Keratinocyte (primary cell): ENCODE data around the gene CADM2. TPM values are rescaled to one million over a fixed set of nuclear protein-coding genes. Genes with fewer than 3 reads are reported as not detected.

Experiments used
- DNase-seq: peaks from one replicate; pipeline ENCODE4 v3.0.0-alpha.2; 2011; ENCODE audit warnings: low read depth, missing footprints, low spot score
- FAIRE-seq: peaks from 2 replicates; lab custom pipeline; 2011; peaks lifted over from hg19 to GRCh38; lab: Jason Lieb, UNC
- H2AFZ ChIP-seq: 2 replicates; pipeline ENCODE4 v1.6.0; 2012; ENCODE audit warnings: low read length, control low read depth, inconsistent platforms; ENCODE audit not compliant: control insufficient read depth
- H3K27ac ChIP-seq: 2 replicates; pipeline ENCODE4 v1.5.1; 2011; ENCODE audit warnings: low read length; ENCODE audit not compliant: control insufficient read depth, insufficient read depth
- H3K27me3 ChIP-seq: 3 replicates; pipeline ENCODE4 v1.6.0; 2011; ENCODE audit warnings: low read length; ENCODE audit not compliant: control insufficient read depth, insufficient read depth; ENCODE audit errors: extremely low read depth
- H3K36me3 ChIP-seq, 2 experiments: 2 replicates in 1 of 2; 3 replicates in 1 of 2; pipeline ENCODE4 v1.5.1; 2011; ENCODE audit warnings: low read length in 2 of 2, mild to moderate bottlenecking in 1 of 2; ENCODE audit not compliant: control insufficient read depth in 2 of 2, insufficient read depth in 2 of 2; ENCODE audit errors: extremely low read depth in 1 of 2
- H3K4me1 ChIP-seq: 3 replicates; pipeline ENCODE4 v1.5.1; 2011; ENCODE audit warnings: low read length; ENCODE audit not compliant: control insufficient read depth, insufficient read depth; ENCODE audit errors: extremely low read depth
- H3K4me2 ChIP-seq: 3 replicates; pipeline ENCODE4 v1.6.0; 2011; ENCODE audit warnings: low read depth, low read length; ENCODE audit not compliant: control insufficient read depth, insufficient read depth; ENCODE audit errors: extremely low read depth
- H3K4me3 ChIP-seq, 3 experiments: fragments of 200-600 bp in 1 of 3; sonication (generic) in 1 of 3; 2 replicates in 2 of 3; 3 replicates in 1 of 3; pipeline ENCODE4 v1.5.1; 2011 to 2016; ENCODE audit warnings: low read length in 3 of 3, mild to moderate bottlenecking in 3 of 3, control low read depth in 2 of 3, inconsistent platforms in 1 of 3, low read depth in 1 of 3, mixed read lengths in 1 of 3, mixed run types in 1 of 3, moderate library complexity in 1 of 3; ENCODE audit not compliant: control insufficient read depth in 2 of 3, insufficient read depth in 2 of 3; ENCODE audit errors: extremely low read depth in 1 of 3
- H3K79me2 ChIP-seq: 2 replicates; pipeline ENCODE4 v1.6.0; 2012; ENCODE audit warnings: low read length; ENCODE audit not compliant: control insufficient read depth, insufficient read depth
- H3K9ac ChIP-seq: 3 replicates; pipeline ENCODE4 v1.6.0; 2011; ENCODE audit warnings: low read length; ENCODE audit not compliant: control insufficient read depth, insufficient read depth; ENCODE audit errors: extremely low read depth
- H3K9me1 ChIP-seq: 3 replicates; pipeline ENCODE4 v1.6.0; 2011; ENCODE audit warnings: low read length; ENCODE audit not compliant: control insufficient read depth, insufficient read depth; ENCODE audit errors: extremely low read depth
- H3K9me3 ChIP-seq: 2 replicates; pipeline ENCODE4 v1.5.1; 2012; ENCODE audit warnings: low read depth, low read length; ENCODE audit not compliant: control insufficient read depth
- H4K20me1 ChIP-seq: 3 replicates; pipeline ENCODE4 v1.6.0; 2011; ENCODE audit warnings: low read length; ENCODE audit not compliant: control insufficient read depth, insufficient read depth; ENCODE audit errors: extremely low read depth
- EZH2 ChIP-seq: IDR thresholded peaks from one replicate; pipeline ENCODE4 v1.6.1; 2012; ENCODE audit warnings: inconsistent platforms, mild to moderate bottlenecking, low read length, moderate library complexity
- dilution Hi-C: fragments of 300-500 bp; cut with MboI; formaldehyde crosslinking; loops from one replicate; pipeline ENCODE4 v1.7.0; 2020; ENCODE audit warnings: low sequenced_read_pairs; ENCODE audit not compliant: extremely low pct_ligation_motif_present
- polyA plus RNA-seq, 5 experiments: library from polyadenylated mRNA; depleted of rRNA in 3 of 5; stranded (reverse) in 3 of 5; stranded (forward) in 1 of 5; unstranded in 1 of 5; fragments of >200 nt; gene quantifications; 1 replicate in 1 of 5; 2 replicates in 3 of 5; 3 replicates in 1 of 5; pipeline versions ENCODE4 v1.2.1 to v1.2.3, GENCODE V29; 2011 to 2012; ENCODE audit warnings: missing spikeins in 2 of 5, low read depth in 1 of 5, low replicate concordance in 1 of 5
- TF ChIP-seq, protein P1 (sequence below), 3 experiments: IDR thresholded peaks in 1 of 3; conservative IDR thresholded peaks in 1 of 3; optimal IDR thresholded peaks in 1 of 3; 2 replicates in 2 of 3; 3 replicates in 1 of 3; pipeline versions ENCODE3 to v1.5.1; 2011; ENCODE audit warnings: low read length in 3 of 3, mild to moderate bottlenecking in 3 of 3, moderate library complexity in 2 of 3, control low read depth in 1 of 3, inconsistent platforms in 1 of 3; ENCODE audit not compliant: insufficient read depth in 2 of 3; ENCODE audit errors: extremely low read depth in 1 of 3

CADM2 gene
- polyA plus RNA-seq, 1 donor (not counting 4 experiments of a cell fraction or from before 2014, with no cell fraction given): not detected

DNA sequence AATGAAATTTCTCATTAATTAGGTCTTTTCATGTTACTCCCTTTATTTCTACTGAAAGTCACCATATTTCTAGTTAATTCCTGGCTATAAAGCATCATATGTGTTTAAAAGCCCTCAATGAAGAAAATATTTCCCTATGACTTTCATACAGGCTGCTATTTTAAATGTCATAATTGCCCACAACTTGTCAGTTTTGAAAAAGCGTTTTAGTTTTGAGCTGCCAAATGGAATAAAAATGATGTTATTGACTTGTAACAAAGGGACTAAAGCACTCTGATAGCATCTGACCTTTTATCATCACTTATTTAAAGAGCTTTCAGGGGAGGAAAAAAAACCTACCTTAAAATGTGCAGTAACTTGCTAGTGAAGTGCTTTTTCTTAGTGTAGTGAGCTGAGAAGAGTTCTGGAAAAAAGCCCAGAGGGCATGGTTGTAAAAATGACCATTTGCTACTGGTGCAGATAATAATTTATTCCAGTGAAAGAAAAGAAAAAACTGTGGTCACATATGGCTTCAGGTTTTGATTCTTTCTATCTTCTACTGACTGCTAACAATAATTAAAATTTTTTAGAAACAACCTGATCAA, 877.2 kb downstream of the CADM2 start:
- DNase-seq (no peak), FAIRE-seq (no peak)
- H3K27me3 ChIP-seq: no peaks in the 10 kb centered on the region
- H3K9me1 ChIP-seq: no peaks in the 10 kb centered on the region
- no peak overlapping the region for H3K27ac ChIP-seq
- no peaks in the 10 kb centered on the region for H4K20me1 ChIP-seq
- TF ChIP-seq, protein P1, sequence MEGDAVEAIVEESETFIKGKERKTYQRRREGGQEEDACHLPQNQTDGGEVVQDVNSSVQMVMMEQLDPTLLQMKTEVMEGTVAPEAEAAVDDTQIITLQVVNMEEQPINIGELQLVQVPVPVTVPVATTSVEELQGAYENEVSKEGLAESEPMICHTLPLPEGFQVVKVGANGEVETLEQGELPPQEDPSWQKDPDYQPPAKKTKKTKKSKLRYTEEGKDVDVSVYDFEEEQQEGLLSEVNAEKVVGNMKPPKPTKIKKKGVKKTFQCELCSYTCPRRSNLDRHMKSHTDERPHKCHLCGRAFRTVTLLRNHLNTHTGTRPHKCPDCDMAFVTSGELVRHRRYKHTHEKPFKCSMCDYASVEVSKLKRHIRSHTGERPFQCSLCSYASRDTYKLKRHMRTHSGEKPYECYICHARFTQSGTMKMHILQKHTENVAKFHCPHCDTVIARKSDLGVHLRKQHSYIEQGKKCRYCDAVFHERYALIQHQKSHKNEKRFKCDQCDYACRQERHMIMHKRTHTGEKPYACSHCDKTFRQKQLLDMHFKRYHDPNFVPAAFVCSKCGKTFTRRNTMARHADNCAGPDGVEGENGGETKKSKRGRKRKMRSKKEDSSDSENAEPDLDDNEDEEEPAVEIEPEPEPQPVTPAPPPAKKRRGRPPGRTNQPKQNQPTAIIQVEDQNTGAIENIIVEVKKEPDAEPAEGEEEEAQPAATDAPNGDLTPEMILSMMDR (optimal IDR thresholded peaks at IDR 0.05 in 1 of 3, IDR thresholded peaks at IDR 0.05 in 1 of 3, conservative IDR thresholded peaks at IDR 0.05 in 1 of 3; ENCODE audit: extremely low read depth in 1 of 3, insufficient read depth in 2 of 3, low read length in 3 of 3): no peak
- TF ChIP-seq EZH2: no peak
- dilution Hi-C loops: no loop called here
- H3K4me1 ChIP-seq: no peaks in the 10 kb centered on the region
- no peak overlapping the region for H3K4me3 ChIP-seq
- H3K4me2 ChIP-seq: no peak overlapping the region
- H2AFZ ChIP-seq: no peak overlapping the region
- no peak overlapping the region for H3K9ac ChIP-seq
- H3K9me3 ChIP-seq: no peaks in the 10 kb centered on the region
- H3K36me3 ChIP-seq: no peaks in the 10 kb centered on the region
- H3K79me2 ChIP-seq: no peaks in the 10 kb centered on the region

DNA sequence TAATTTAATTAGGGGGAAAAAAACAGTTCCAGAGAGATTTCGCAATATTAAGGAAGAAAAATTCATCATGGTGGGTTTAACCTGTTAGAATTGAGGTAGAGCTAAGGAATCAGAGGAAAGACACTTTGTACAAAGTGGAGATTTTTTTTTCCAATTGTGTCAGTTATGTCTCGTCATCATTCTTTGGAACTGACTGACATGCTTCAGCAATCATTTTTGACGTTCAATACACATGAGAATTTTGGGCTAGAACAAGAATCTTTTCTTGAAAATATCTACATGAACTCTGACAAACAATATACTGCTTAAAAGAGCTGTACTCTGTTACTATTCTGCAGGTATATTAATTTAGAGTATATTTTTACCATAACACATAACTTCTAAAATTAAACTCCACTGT, 878.6 kb downstream of the CADM2 start:
- FAIRE-seq: no peak
- no peaks in the 10 kb centered on the region for H3K79me2 ChIP-seq

More for the DNA sequence above, 878.6 kb downstream of the CADM2 start:
- H3K4me2 ChIP-seq: no peak overlapping the region
- no peak overlapping the region for H2AFZ ChIP-seq
- no peaks in the 10 kb centered on the region for H4K20me1 ChIP-seq
- H3K27ac ChIP-seq: no peak overlapping the region
- no peak overlapping the region for H3K9ac ChIP-seq
- dilution Hi-C loops: no loop called here
- H3K4me3 ChIP-seq: no peak overlapping the region
- H3K9me3 ChIP-seq: no peaks in the 10 kb centered on the region
- H3K36me3 ChIP-seq: no peaks in the 10 kb centered on the region
- H3K4me1 ChIP-seq: no peaks in the 10 kb centered on the region
- no peaks in the 10 kb centered on the region for H3K9me1 ChIP-seq
- TF ChIP-seq, protein P1 (optimal IDR thresholded peaks at IDR 0.05 in 1 of 3, IDR thresholded peaks at IDR 0.05 in 1 of 3, conservative IDR thresholded peaks at IDR 0.05 in 1 of 3; ENCODE audit: extremely low read depth in 1 of 3, insufficient read depth in 2 of 3, low read length in 3 of 3): no peak
- TF ChIP-seq EZH2: no peak
- H3K27me3 ChIP-seq: no peaks in the 10 kb centered on the region
- no peak for DNase-seq
